ENCODE results near the gene CNTLN. TPM values are rescaled to one million over a fixed set of nuclear protein-coding genes. Genes with fewer than 3 reads are reported as not detected.

Gene CNTLN
- total RNA-seq, 1 experiment from 2014 or later, result 15.0 TPM

DNA sequence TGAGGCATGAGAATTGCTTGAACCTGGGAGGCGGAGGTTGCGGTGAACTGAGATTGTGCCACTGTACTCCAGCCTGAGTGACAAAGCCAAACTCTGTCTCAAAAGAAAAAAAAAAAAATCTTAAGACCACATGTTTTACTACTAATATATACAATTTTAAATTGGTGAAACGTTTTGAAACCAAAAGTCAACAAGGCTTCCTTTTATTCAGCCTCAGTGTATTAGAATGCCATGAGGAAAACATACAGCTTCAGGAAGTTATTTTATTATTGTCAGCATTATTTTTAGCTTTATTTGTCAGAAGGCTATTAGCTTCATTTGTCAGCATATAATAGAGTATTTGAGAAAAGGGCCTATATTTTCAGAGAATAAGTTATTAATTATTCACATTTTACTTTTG lies 280.1 kb downstream of the CNTLN start:
- H2BK12ac ChIP-seq (ENCODE audit: insufficient read length, low read depth, low read length), result no peak overlapping the region
- H2BK5ac ChIP-seq (ENCODE audit: insufficient read length, low read length), result no peak overlapping the region
- no peak overlapping the region for H2BK20ac ChIP-seq (ENCODE audit: low read depth, low read length, poor library complexity, severe bottlenecking)
- no peak overlapping the region for H3K27ac ChIP-seq (ENCODE audit: insufficient read length, low read depth, low read length)
- no peak overlapping the region for H3K9ac ChIP-seq (ENCODE audit: extremely low read depth, insufficient read length, low read length)
- no CpG with 5 or more reads among the region's 3 CpGs for WGBS (ENCODE audit: extremely low coverage, insufficient read length, low lambda C conversion rate)
- Mint-ChIP-seq H3K27ac (no peak overlapping the region), H3K4me1 (no peaks in the 10 kb centered on the region), H3K4me3 (no peak overlapping the region), H3K9me3 (peaks cover 10 to 11% of the 10 kb centered on the region in 2 experiments), H3K36me3 (ENCODE audit: insufficient read depth in 1 of 3, low read depth in 3 of 3) (peaks cover 16 to 24% (median 19%) of the 10 kb centered on the region in 3 experiments), H3K27me3 (ENCODE audit: low read depth) (no peaks in the 10 kb centered on the region)
- H4K8ac ChIP-seq (replicated peaks; ENCODE audit: insufficient read length, low read depth, low read length), result no peak overlapping the region
- no peaks in the 10 kb centered on the region for H3K79me2 ChIP-seq (ENCODE audit: insufficient read depth, low read length)
- H2BK15ac ChIP-seq (ENCODE audit: low read depth, low read length), result no peak overlapping the region
- no peak overlapping the region for H3K4ac ChIP-seq (ENCODE audit: low read depth, low read length)
- H3K23ac ChIP-seq (ENCODE audit: insufficient read length, low read depth, low read length), result no peak overlapping the region
- H3K14ac ChIP-seq (ENCODE audit: insufficient read depth, low read length), result no peak overlapping the region
- no peaks in the 10 kb centered on the region for H3K79me1 ChIP-seq (ENCODE audit: insufficient read depth, low read depth, low read length, poor library complexity, severe bottlenecking)
- no peak overlapping the region for H2AK5ac ChIP-seq (ENCODE audit: insufficient read length, low read length)
- H4K91ac ChIP-seq (ENCODE audit: insufficient read length, low read depth, low read length), result no peak overlapping the region
- H3K4me1 ChIP-seq (ENCODE audit: insufficient read depth, low read length), result no peaks in the 10 kb centered on the region
- no peaks in the 10 kb centered on the region for H3K27me3 ChIP-seq (ENCODE audit: insufficient read depth, low read length)
- no peaks in the 10 kb centered on the region for H4K20me1 ChIP-seq (ENCODE audit: control insufficient read depth, insufficient read depth, insufficient read length)
- H3K9me3 ChIP-seq (ENCODE audit: control insufficient read depth, low read depth, low read length), result peaks cover 8% of the 10 kb centered on the region
- no peak overlapping the region for H3K4me2 ChIP-seq (ENCODE audit: insufficient read depth, insufficient read length, low read length)
- no peak overlapping the region for H3T11ph ChIP-seq (ENCODE audit: low read length)
- H2BK120ac ChIP-seq (ENCODE audit: low read depth, low read length, poor library complexity, severe bottlenecking), result no peak overlapping the region
- TF ChIP-seq, protein P1, sequence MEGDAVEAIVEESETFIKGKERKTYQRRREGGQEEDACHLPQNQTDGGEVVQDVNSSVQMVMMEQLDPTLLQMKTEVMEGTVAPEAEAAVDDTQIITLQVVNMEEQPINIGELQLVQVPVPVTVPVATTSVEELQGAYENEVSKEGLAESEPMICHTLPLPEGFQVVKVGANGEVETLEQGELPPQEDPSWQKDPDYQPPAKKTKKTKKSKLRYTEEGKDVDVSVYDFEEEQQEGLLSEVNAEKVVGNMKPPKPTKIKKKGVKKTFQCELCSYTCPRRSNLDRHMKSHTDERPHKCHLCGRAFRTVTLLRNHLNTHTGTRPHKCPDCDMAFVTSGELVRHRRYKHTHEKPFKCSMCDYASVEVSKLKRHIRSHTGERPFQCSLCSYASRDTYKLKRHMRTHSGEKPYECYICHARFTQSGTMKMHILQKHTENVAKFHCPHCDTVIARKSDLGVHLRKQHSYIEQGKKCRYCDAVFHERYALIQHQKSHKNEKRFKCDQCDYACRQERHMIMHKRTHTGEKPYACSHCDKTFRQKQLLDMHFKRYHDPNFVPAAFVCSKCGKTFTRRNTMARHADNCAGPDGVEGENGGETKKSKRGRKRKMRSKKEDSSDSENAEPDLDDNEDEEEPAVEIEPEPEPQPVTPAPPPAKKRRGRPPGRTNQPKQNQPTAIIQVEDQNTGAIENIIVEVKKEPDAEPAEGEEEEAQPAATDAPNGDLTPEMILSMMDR (conservative IDR thresholded peaks at IDR 0.05), result no peak
- no peak overlapping the region for H3K18ac ChIP-seq (ENCODE audit: insufficient read length, low read depth, low read length)
- H2AFZ ChIP-seq (ENCODE audit: low read length), result no peak overlapping the region
- no peak overlapping the region for H3K56ac ChIP-seq (ENCODE audit: insufficient read length, low read depth, low read length)
- H3K23me2 ChIP-seq (ENCODE audit: insufficient read length, low read depth, low read length, poor library complexity, severe bottlenecking), result no peaks in the 10 kb centered on the region
- no peak for DNase-seq
- no peak overlapping the region for H4K5ac ChIP-seq (ENCODE audit: insufficient read length, low read depth, low read length)
